ENCODE results near the gene AIG1.

AIG1 gene

DNA sequence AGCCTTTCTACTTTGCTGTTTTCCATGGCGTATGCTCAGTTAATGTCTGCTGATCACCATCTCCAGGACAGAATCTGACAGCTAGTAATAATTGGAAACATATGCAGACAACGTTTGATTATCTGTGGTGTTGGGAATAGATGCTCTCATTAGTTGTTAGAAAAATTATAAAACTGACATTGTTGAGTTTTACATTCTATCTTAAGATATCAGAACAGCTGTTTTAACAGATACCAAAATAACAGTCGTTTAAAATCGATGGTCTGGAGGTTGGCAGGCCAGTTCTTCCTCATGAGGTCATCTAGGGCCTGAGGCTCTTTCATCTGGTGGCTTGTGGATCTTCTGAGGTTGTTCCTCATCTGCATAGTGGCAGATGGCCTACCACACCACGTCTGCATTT is 137.6 kb downstream of the AIG1 start:
- Histone ChIP-seq H3K36me3 (ENCODE audit: insufficient read depth) (no peaks in the 10 kb centered on the region), H3K4me2 (no peak overlapping the region), H3K9ac (no peak overlapping the region), H3K79me2 (ENCODE audit: insufficient read depth, low read depth) (no peaks in the 10 kb centered on the region), H2AFZ (ENCODE audit: low read depth) (no peak overlapping the region), H3K4me1 (ENCODE audit: low read depth, poor library complexity, severe bottlenecking) (no peaks in the 10 kb centered on the region), H4K20me1 (ENCODE audit: insufficient read depth) (no peaks in the 10 kb centered on the region), H3K27ac (no peak overlapping the region), H3K4me3 (IDR thresholded peaks at IDR 0.05; ENCODE audit: insufficient read depth, low read depth, low read length) (no peak overlapping the region), H3K27me3 (ENCODE audit: insufficient read depth, low read depth) (no peaks in the 10 kb centered on the region)
- TF ChIP-seq, protein P1, sequence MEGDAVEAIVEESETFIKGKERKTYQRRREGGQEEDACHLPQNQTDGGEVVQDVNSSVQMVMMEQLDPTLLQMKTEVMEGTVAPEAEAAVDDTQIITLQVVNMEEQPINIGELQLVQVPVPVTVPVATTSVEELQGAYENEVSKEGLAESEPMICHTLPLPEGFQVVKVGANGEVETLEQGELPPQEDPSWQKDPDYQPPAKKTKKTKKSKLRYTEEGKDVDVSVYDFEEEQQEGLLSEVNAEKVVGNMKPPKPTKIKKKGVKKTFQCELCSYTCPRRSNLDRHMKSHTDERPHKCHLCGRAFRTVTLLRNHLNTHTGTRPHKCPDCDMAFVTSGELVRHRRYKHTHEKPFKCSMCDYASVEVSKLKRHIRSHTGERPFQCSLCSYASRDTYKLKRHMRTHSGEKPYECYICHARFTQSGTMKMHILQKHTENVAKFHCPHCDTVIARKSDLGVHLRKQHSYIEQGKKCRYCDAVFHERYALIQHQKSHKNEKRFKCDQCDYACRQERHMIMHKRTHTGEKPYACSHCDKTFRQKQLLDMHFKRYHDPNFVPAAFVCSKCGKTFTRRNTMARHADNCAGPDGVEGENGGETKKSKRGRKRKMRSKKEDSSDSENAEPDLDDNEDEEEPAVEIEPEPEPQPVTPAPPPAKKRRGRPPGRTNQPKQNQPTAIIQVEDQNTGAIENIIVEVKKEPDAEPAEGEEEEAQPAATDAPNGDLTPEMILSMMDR (conservative IDR thresholded peaks at IDR 0.05; ENCODE audit: low read depth, low read length): no peak

DNA sequence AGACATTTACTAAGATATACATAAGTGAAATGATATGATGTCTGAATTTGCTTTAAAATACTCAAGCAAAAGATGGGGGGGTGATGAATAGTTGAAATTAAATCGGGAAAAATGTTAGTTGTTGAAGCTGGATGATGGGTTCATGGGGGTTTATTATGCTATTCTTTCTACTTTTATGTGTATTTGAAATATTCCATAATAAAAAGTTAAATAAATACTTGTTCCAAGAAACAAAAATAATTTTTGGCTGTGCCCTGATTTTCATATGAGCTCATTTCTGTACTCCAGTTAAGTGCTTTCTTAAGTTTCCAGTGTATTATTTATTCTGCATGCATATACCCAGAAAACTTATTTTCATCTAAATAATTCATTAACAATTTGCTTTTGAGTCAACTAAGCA is 138.6 kb downstream of the AIG1 start:
- H3K4me1 ChIP-seq (ENCODE audit: low read depth, poor library complexity, severe bottlenecking): no peaks in the 10 kb centered on the region
- no peaks in the 10 kb centered on the region for H3K36me3 ChIP-seq (ENCODE audit: insufficient read depth)
- no peak overlapping the region for H2AFZ ChIP-seq (ENCODE audit: low read depth)
- no peak overlapping the region for H3K27ac ChIP-seq
- no peak overlapping the region for H3K4me3 ChIP-seq (IDR thresholded peaks at IDR 0.05; ENCODE audit: insufficient read depth, low read depth, low read length)
- H3K9ac ChIP-seq: no peak overlapping the region
- H3K79me2 ChIP-seq (ENCODE audit: insufficient read depth, low read depth): no peaks in the 10 kb centered on the region
- TF ChIP-seq, protein P1 (conservative IDR thresholded peaks at IDR 0.05; ENCODE audit: low read depth, low read length): no peak
- no peaks in the 10 kb centered on the region for H4K20me1 ChIP-seq (ENCODE audit: insufficient read depth)
- H3K4me2 ChIP-seq: no peak overlapping the region
- no peaks in the 10 kb centered on the region for H3K27me3 ChIP-seq (ENCODE audit: insufficient read depth, low read depth)

DNA sequence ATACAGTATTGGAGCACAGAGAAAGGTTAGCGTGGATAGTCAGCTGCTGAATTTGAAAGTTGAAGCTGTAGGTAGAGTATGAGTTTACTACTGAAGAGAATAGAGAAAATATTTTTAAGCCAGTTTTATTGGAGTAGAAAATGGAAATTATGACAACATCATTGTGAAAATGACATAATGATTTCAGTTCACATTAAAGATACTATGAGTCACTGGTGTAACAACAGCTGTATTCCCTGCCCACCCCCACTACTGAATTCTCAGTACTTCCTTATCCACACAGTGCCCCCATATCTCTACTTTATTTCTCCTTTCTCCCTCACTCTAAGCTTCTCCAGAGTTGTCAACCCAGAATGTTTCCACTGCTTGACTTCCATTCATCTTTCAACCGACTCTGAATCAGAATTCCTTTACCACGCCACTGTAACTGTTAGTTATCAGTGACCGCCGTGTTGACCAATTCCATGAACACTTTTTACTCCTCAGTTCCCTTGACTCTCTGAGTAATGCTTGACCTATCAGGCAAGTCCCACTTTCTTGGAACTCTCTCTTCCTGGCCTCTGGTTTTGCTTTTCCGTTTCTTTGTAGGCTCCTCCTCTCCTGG is 139.6 kb downstream of the AIG1 start:
- Histone ChIP-seq H3K27me3 (ENCODE audit: insufficient read depth, low read depth) (no peaks in the 10 kb centered on the region), H4K20me1 (ENCODE audit: insufficient read depth) (no peaks in the 10 kb centered on the region), H3K9ac (no peak overlapping the region), H3K36me3 (ENCODE audit: insufficient read depth) (no peaks in the 10 kb centered on the region), H3K79me2 (ENCODE audit: insufficient read depth, low read depth) (no peaks in the 10 kb centered on the region), H2AFZ (ENCODE audit: low read depth) (no peak overlapping the region), H3K4me1 (ENCODE audit: low read depth, poor library complexity, severe bottlenecking) (no peaks in the 10 kb centered on the region), H3K27ac (no peak overlapping the region), H3K4me3 (IDR thresholded peaks at IDR 0.05; ENCODE audit: insufficient read depth, low read depth, low read length) (no peak overlapping the region), H3K4me2 (no peak overlapping the region)
- TF ChIP-seq, protein P1 (conservative IDR thresholded peaks at IDR 0.05; ENCODE audit: low read depth, low read length): no peak

DNA sequence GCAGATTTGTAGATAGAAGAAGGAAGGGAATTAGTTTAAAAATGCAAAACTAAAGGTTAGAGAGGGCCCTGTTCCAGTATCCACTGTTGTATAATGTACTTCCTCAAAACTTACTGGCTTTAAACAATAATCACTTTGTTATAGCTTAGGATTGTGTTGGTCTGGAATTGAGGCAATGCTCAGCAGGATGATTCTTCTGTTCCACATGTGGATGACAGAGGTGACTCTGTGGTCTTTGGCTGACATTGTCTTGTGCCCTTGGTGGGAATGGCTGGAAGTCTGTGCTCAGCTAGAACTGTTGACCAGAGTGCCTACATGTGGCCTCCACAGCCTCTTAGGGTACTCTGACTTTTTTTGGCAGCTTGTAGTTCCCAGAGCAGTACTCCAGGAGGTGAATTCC is 143.4 kb downstream of the AIG1 start:
- H3K27ac ChIP-seq: no peak overlapping the region
- no peaks in the 10 kb centered on the region for H3K4me1 ChIP-seq (ENCODE audit: low read depth, poor library complexity, severe bottlenecking)
- H2AFZ ChIP-seq (ENCODE audit: low read depth): no peak overlapping the region
- no peak overlapping the region for H3K4me3 ChIP-seq (IDR thresholded peaks at IDR 0.05; ENCODE audit: insufficient read depth, low read depth, low read length)
- no peaks in the 10 kb centered on the region for H3K27me3 ChIP-seq (ENCODE audit: insufficient read depth, low read depth)
- no peaks in the 10 kb centered on the region for H3K36me3 ChIP-seq (ENCODE audit: insufficient read depth)
- H3K4me2 ChIP-seq: no peak overlapping the region
- H4K20me1 ChIP-seq (ENCODE audit: insufficient read depth): no peaks in the 10 kb centered on the region
- H3K79me2 ChIP-seq (ENCODE audit: insufficient read depth, low read depth): no peaks in the 10 kb centered on the region
- no peak overlapping the region for H3K9ac ChIP-seq
- TF ChIP-seq, protein P1 (conservative IDR thresholded peaks at IDR 0.05; ENCODE audit: low read depth, low read length): no peak
